Stimulated activated CD4-positive, alpha-beta T cell treated with anti-CD3 and anti-CD28 coated beads, Interleukin-15, amount 100 ng/mL, for 1 hour (primary cell): Measurements from ENCODE around the gene TLK2.
A peak's percentile ranks its signal among the peaks of the same experiment; 100 is the strongest.

Experiments
- DNase-seq, 2 donors: peaks; one replicate each; pipeline ENCODE4 v3.0.0-alpha.2; 2020; ENCODE audit warnings: low read depth in 1 of 2, low spot score in 1 of 2

TLK2 gene

GRCh38 chr17:62653002-62653825, 174.6 kb downstream of the TLK2 start:
- DNase-seq: peak; percentile 40 to 89

GRCh38 chr17:62653826-62654761, 175.5 kb downstream of the TLK2 start:
- DNase-seq: no peak

- no peak for DNase-seq
Observed at GRCh38 chr17:62655656-62656055, 177.0 kb downstream of the TLK2 start.

GRCh38 chr17:62656446-62656845, 177.8 kb downstream of the TLK2 start:
- no peak for DNase-seq

GRCh38 chr17:62657145-62657665, 178.6 kb downstream of the TLK2 start:
- no peak for DNase-seq

- no peak for DNase-seq
Observed at GRCh38 chr17:62657690-62658089, 179.1 kb downstream of the TLK2 start.

GRCh38 chr17:62658136-62658920, 179.7 kb downstream of the TLK2 start:
- no peak for DNase-seq

GRCh38 chr17:62660629-62661118, 182.0 kb downstream of the TLK2 start:
- DNase-seq: no peak

GRCh38 chr17:62661337-62661736, 182.7 kb downstream of the TLK2 start:
- no peak for DNase-seq

- DNase-seq: no peak
Observed at GRCh38 chr17:62662855-62663254, 184.2 kb downstream of the TLK2 start.
